HG02678 (cell line): Measurements from ENCODE around the gene SPARCL1.

Experiments used
- ATAC-seq: cut with Tn5 transposase; IDR thresholded peaks from one replicate; pipeline ENCODE4 v1.9.1; 2021; ENCODE audit warnings: mild to moderate bottlenecking, moderate library complexity; ENCODE audit not compliant: unreplicated experiment

The SPARCL1 gene

GRCh38 chr4:87541521-87541920, 12.3 kb upstream of the SPARCL1 start:
- no peak for ATAC-seq

- no peak for ATAC-seq
Observed at GRCh38 chr4:87540146-87541058, 11.2 kb upstream of the SPARCL1 start.

GRCh38 chr4:87532907-87533306, 3.7 kb upstream of the SPARCL1 start:
- ATAC-seq = no peak

- no peak for ATAC-seq
Observed at GRCh38 chr4:87532109-87532508, 2.9 kb upstream of the SPARCL1 start.

GRCh38 chr4:87531621-87532020, 2.4 kb upstream of the SPARCL1 start:
- no peak for ATAC-seq

GRCh38 chr4:87530868-87531267, 1.7 kb upstream of the SPARCL1 start:
- ATAC-seq = no peak

- no peak for ATAC-seq
Observed at GRCh38 chr4:87530229-87530628, 1.1 kb upstream of the SPARCL1 start.

GRCh38 chr4:87527431-87528220, 1.6 kb downstream of the SPARCL1 start:
- no peak for ATAC-seq

GRCh38 chr4:87525636-87526295, 3.4 kb downstream of the SPARCL1 start:
- ATAC-seq = no peak

- ATAC-seq = no peak
Observed at GRCh38 chr4:87524456-87524855, 4.7 kb downstream of the SPARCL1 start.

- no peak for ATAC-seq
Observed at GRCh38 chr4:87523307-87523706, 5.9 kb downstream of the SPARCL1 start.

GRCh38 chr4:87521757-87522374, 7.3 kb downstream of the SPARCL1 start:
- ATAC-seq = no peak

GRCh38 chr4:87521319-87521718, 7.9 kb downstream of the SPARCL1 start:
- ATAC-seq = no peak

- no peak for ATAC-seq
Observed at GRCh38 chr4:87517621-87518020, 11.6 kb downstream of the SPARCL1 start.

GRCh38 chr4:87516683-87517082, 12.5 kb downstream of the SPARCL1 start:
- no peak for ATAC-seq

GRCh38 chr4:87512400-87512799, 16.8 kb downstream of the SPARCL1 start:
- ATAC-seq = no peak

- ATAC-seq = no peak
Observed at GRCh38 chr4:87511500-87511899, 17.7 kb downstream of the SPARCL1 start.

GRCh38 chr4:87510747-87511146, 18.4 kb downstream of the SPARCL1 start:
- ATAC-seq = no peak

GRCh38 chr4:87506974-87507701, 22.0 kb downstream of the SPARCL1 start:
- ATAC-seq = no peak

GRCh38 chr4:87505862-87506261, 23.3 kb downstream of the SPARCL1 start:
- ATAC-seq = no peak
